EH (cell line): Measurements from ENCODE around the gene ADGRG2.
A peak's percentile ranks its signal among the peaks of the same experiment; 100 is the strongest.

Experiments
- DNase-seq: peaks from one replicate; pipeline ENCODE4 v3.0.0-alpha.2; 2015; ENCODE audit warnings: low read depth

The ADGRG2 gene, protein sequence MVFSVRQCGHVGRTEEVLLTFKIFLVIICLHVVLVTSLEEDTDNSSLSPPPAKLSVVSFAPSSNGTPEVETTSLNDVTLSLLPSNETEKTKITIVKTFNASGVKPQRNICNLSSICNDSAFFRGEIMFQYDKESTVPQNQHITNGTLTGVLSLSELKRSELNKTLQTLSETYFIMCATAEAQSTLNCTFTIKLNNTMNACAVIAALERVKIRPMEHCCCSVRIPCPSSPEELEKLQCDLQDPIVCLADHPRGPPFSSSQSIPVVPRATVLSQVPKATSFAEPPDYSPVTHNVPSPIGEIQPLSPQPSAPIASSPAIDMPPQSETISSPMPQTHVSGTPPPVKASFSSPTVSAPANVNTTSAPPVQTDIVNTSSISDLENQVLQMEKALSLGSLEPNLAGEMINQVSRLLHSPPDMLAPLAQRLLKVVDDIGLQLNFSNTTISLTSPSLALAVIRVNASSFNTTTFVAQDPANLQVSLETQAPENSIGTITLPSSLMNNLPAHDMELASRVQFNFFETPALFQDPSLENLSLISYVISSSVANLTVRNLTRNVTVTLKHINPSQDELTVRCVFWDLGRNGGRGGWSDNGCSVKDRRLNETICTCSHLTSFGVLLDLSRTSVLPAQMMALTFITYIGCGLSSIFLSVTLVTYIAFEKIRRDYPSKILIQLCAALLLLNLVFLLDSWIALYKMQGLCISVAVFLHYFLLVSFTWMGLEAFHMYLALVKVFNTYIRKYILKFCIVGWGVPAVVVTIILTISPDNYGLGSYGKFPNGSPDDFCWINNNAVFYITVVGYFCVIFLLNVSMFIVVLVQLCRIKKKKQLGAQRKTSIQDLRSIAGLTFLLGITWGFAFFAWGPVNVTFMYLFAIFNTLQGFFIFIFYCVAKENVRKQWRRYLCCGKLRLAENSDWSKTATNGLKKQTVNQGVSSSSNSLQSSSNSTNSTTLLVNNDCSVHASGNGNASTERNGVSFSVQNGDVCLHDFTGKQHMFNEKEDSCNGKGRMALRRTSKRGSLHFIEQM

GRCh38 chrX:19121898-19122640 lies at the start of gene ADGRG2:
Gene ADGRG2, minus strand, starts transcription at chrX:19122468. Its CDS starts 53,634 bp downstream, at chrX:19068834.
- DNase-seq: peak; percentile 33

DNA sequence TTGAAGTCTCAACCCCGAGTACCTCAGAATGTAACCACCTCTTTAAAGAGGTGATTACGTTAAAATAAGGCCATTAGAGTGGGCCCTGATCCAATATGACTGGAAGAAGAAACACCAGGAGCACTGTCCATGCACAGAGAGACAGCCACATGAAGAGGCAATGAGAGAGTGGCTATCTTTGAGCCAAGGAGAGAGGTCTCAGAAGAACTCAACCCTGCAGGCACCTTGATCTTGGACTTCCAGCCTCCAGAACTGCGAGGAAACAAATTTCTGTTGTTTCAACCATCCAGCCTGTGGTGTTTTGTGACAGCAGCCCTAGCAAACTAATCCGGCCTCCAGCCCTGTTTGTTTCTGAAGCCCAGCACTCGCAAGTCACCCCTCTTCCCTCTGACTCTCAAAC lies 46.3 kb upstream of the ADGRG2 start:
- no peak for DNase-seq

GRCh38 chrX:19162851-19163250 lies 40.6 kb upstream of the ADGRG2 start:
- DNase-seq: no peak

- DNase-seq: no peak
Measured at GRCh38 chrX:19156186-19156585, 33.9 kb upstream of the ADGRG2 start.

DNA sequence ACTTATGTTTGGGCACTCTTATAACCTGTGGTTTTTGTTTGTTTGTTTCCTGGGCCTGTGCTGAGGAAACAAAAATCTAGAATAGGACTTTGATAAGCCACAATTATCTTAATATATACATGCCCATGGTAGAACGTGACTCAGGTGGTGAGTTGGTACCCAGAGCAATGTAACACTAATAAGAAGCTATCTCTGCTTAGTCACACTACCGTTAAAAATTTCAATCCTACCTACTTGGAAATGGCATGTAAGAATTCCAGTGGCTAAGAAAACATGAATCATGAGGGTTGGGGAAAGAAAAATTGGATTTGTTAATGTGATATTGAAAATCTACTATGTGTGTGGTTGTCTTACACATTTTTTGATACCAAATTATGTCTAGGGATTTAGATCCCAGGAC lies 30.5 kb upstream of the ADGRG2 start:
- no peak for DNase-seq

GRCh38 chrX:19137067-19137466 lies 14.8 kb upstream of the ADGRG2 start:
- no peak for DNase-seq

DNA sequence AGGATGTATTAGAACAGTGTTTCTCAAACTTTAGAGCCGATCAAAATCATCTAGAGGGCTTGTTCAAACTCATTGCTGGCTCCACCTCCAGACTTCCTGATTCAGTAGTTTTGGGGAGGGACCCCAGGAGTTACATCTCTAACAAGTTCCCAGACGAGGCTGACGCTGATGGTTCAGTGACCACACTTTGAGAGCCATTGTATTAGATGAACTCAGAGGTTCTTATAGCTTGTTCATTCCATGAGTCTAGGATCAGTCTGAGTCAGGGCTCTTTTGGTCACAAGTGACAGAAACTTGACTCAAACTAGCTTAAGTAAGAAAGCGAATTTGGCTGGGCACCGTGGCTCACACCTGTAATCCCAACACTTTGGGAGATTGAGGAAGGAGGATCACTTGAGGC lies 11.5 kb upstream of the ADGRG2 start:
- no peak for DNase-seq

GRCh38 chrX:19133231-19133630 lies 11.0 kb upstream of the ADGRG2 start:
- DNase-seq: no peak

- DNase-seq: peak; percentile 1
Measured at GRCh38 chrX:19130628-19131027, 8.4 kb upstream of the ADGRG2 start.

- DNase-seq: no peak
Measured at GRCh38 chrX:19129694-19130093, 7.4 kb upstream of the ADGRG2 start.

GRCh38 chrX:19127649-19128168 lies 5.4 kb upstream of the ADGRG2 start:
- no peak for DNase-seq

DNA sequence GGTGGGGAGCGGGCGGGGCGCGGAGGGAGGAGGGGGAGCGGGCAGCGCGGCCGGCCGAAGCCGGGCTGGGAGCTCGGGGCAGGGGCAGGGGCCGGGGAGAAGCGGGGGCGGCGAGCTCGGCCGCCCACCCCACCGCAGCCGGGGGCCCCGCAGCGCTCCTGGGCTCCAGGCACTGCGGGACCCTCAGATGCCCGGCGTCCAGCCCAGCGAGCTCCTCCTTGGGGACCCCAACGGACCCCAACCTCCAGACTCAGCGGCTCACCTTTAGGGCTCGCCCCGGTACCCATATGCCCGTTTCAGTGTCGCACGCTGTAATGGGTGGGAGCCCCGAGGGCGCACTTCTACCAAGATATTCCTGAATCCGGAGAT lies 357 bp upstream of the ADGRG2 start:
- DNase-seq: no peak

GRCh38 chrX:19121466-19121865 lies 802 bp downstream of the ADGRG2 start:
- no peak for DNase-seq

GRCh38 chrX:19110642-19111041 lies 11.6 kb downstream of the ADGRG2 start:
- DNase-seq: no peak

DNA sequence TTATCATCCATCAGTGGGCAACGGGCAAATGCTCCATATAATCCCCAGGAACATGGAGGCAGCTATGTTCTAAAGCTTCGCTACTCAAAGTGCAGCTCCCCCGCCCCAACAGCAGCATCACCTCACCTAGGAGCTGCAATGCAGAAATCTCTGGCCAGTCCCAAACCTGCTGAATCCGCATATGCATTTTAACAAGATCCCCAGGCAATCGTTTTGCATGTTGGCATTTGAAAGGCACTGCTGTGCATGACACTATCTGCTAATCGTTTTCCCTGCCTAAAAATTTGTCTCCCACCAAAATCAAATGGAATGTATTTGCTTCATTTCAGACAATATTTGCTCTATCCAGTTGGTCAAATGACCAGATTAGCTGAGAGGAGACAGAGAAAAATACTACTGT lies 15.2 kb downstream of the ADGRG2 start:
- DNase-seq: no peak

GRCh38 chrX:19100586-19100985 lies 21.7 kb downstream of the ADGRG2 start:
- DNase-seq: no peak

DNA sequence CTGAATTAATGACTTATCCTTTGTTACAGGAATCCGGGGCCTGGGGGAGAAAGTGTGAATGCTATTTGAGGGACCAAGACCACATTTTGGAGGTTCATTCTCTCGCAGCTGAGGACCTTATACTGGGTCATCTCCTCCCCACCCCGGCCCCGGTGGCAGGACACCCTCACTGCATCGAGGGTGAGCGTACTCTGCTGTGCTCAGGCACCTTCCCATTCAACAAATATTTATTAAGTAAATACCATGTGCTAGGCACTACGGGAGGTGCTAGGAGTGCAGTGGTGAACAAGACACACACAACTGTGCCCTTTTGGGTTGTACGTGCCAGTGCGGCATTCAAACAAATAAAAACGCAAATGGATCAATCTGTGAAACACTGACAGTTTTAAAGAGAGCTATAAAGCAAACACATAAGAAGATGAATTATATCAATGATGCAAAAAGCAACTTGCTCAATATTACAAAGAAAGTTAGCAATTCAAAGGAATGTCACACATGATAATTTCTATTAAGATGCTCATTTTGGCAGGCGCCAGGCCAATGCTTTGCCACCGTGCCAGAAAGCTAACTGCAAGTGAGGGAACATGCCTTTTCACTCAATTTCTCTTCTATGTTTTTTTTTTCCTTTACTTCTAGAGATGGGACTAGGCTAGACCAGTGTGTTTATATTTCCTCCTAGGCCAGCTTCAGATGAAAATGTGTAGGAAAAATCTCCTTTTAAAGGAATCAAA lies 24.6 kb downstream of the ADGRG2 start:
- DNase-seq: no peak

DNA sequence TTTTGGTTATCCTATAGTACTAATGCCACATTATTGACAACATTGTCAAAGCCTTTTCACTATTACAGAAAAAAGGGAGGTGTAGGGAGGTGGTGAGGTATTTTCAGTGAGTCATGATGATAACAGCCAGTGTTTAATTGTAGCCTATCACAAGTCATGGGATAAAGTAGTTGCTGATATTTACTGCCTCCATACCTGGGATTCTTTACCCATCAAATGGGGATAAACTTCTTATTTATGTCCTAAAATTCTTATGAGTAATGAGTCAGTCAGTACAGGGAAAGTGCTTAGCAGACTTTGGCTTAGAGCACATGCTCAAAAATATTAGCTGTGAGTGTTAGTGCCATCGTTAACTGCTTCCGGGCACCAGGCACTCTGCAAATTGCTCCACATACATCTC lies 25.7 kb downstream of the ADGRG2 start:
- DNase-seq: no peak

DNA sequence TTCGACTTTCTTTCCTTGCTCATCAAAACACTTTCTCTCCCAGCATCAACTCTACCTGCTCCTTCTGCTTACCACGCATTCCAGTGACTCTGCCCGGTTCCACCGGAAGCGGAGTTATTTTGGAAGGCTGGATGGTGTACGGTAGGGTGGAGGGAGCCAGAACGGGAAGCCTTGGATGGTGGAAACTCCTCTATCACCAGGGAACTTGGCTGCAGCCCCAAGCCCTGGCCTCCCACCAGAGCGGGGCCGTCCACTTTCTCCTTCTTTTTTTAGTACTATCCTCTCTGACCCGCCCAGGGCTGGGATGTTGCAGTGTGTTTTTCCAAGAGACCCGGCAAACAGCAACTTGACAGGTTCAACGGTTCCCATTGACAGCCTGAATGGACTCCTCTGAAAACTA lies 27.6 kb downstream of the ADGRG2 start:
- DNase-seq: no peak

GRCh38 chrX:19091596-19091995 lies 30.7 kb downstream of the ADGRG2 start:
- DNase-seq: no peak

GRCh38 chrX:19089555-19090040 lies 32.7 kb downstream of the ADGRG2 start:
- no peak for DNase-seq
